Duodenal mucosa (tissue), 2 donors: ENCODE results near the gene TLR4.

Experiments
- H3K27ac ChIP-seq: one replicate; pipeline ENCODE4 v1.7.0; 2013; ENCODE audit warnings: low read depth, low read length
- H3K27me3 ChIP-seq, 2 donors: one replicate each; pipeline ENCODE4 v1.7.0; 2013; ENCODE audit warnings: low read length in 2 of 2, control low read depth in 1 of 2; ENCODE audit not compliant: insufficient read depth in 2 of 2, control insufficient read depth in 1 of 2
- H3K36me3 ChIP-seq, 2 donors: one replicate each; pipeline ENCODE4 v1.7.0; 2013; ENCODE audit warnings: low read length in 2 of 2, control low read depth in 1 of 2; ENCODE audit not compliant: insufficient read depth in 2 of 2, control insufficient read depth in 1 of 2
- H3K4me1 ChIP-seq, 2 donors: one replicate each; pipeline ENCODE4 v1.7.0; 2013; ENCODE audit warnings: low read length in 2 of 2, control low read depth in 1 of 2; ENCODE audit not compliant: insufficient read depth in 2 of 2, control insufficient read depth in 1 of 2
- H3K4me3 ChIP-seq, 2 donors: one replicate each; pipeline ENCODE4 v1.7.0; 2013; ENCODE audit warnings: low read length in 2 of 2, low read depth in 1 of 2
- H3K9ac ChIP-seq, 2 donors: one replicate each; pipeline ENCODE4 v1.7.0; 2013; ENCODE audit warnings: low read length in 2 of 2, low read depth in 1 of 2
- H3K9me3 ChIP-seq, 2 donors: one replicate each; pipeline ENCODE4 v1.7.0; 2013; ENCODE audit warnings: low read length in 2 of 2, control low read depth in 1 of 2; ENCODE audit not compliant: control insufficient read depth in 1 of 2

TLR4 gene

GRCh38 chr9:117763314-117763713, 59.1 kb downstream of the TLR4 start:
- no peaks in the 10 kb centered on the region for H3K4me1 ChIP-seq
- H3K27ac ChIP-seq = no peak overlapping the region
- no peaks in the 10 kb centered on the region for H3K9me3 ChIP-seq
- H3K4me3 ChIP-seq = no peak overlapping the region
- no peak overlapping the region for H3K9ac ChIP-seq
- H3K27me3 ChIP-seq = peaks cover 0 to 3% of the 10 kb centered on the region in 2 donors
- H3K36me3 ChIP-seq = no peaks in the 10 kb centered on the region

- Histone ChIP-seq H3K4me1 (no peaks in the 10 kb centered on the region), H3K36me3 (no peaks in the 10 kb centered on the region), H3K4me3 (no peak overlapping the region), H3K9ac (no peak overlapping the region), H3K27me3 (no peaks in the 10 kb centered on the region), H3K9me3 (no peaks in the 10 kb centered on the region), H3K27ac (no peak overlapping the region)
Measured at GRCh38 chr9:117768750-117769395, 64.7 kb downstream of the TLR4 start.

- Histone ChIP-seq H3K4me3 (no peak overlapping the region), H3K27ac (no peak overlapping the region), H3K9ac (no peak overlapping the region), H3K9me3 (no peaks in the 10 kb centered on the region), H3K4me1 (no peaks in the 10 kb centered on the region), H3K36me3 (no peaks in the 10 kb centered on the region), H3K27me3 (no peaks in the 10 kb centered on the region)
Measured at GRCh38 chr9:117771136-117771535, 66.9 kb downstream of the TLR4 start.

GRCh38 chr9:117772960-117773359, 68.8 kb downstream of the TLR4 start:
- Histone ChIP-seq H3K9ac (no peak overlapping the region), H3K9me3 (no peaks in the 10 kb centered on the region), H3K27ac (no peak overlapping the region), H3K27me3 (no peaks in the 10 kb centered on the region), H3K4me3 (no peak overlapping the region), H3K36me3 (no peaks in the 10 kb centered on the region), H3K4me1 (no peaks in the 10 kb centered on the region)
